Liver (tissue), 9 donors: Measurements from ENCODE around the gene LDB2. TPM values are rescaled to one million over a fixed set of nuclear protein-coding genes. Genes with fewer than 3 reads are reported as not detected.

Experiments
- DNase-seq: peaks from one replicate; pipeline ENCODE4 v3.0.0-alpha.2; 2017; ENCODE audit warnings: low spot score
- H3K27ac ChIP-seq, 2 donors: one replicate each; pipeline ENCODE4 v1.7.0; 2013; ENCODE audit warnings: inconsistent platforms in 2 of 2, low read length in 2 of 2, control low read depth in 1 of 2, low read depth in 1 of 2, mild to moderate bottlenecking in 1 of 2
- H3K27me3 ChIP-seq, 4 donors: one replicate each; pipeline versions ENCODE4 v1.6.1 to v1.7.0; 2013; ENCODE audit warnings: low read length in 3 of 4, inconsistent platforms in 1 of 4, mild to moderate bottlenecking in 1 of 4, moderate library complexity in 1 of 4; ENCODE audit not compliant: control insufficient read depth in 4 of 4, insufficient read depth in 4 of 4
- H3K36me3 ChIP-seq, 4 donors: one replicate each; pipeline versions ENCODE4 v1.6.1 to v1.7.0; 2013; ENCODE audit warnings: low read length in 3 of 4, mild to moderate bottlenecking in 3 of 4, low read depth in 1 of 4, moderate library complexity in 1 of 4; ENCODE audit not compliant: control insufficient read depth in 4 of 4, insufficient read depth in 3 of 4
- H3K4me1 ChIP-seq, 4 donors: one replicate each; pipeline versions ENCODE4 v1.6.1 to v1.7.0; 2013; ENCODE audit warnings: low read length in 3 of 4, mild to moderate bottlenecking in 3 of 4, moderate library complexity in 1 of 4; ENCODE audit not compliant: control insufficient read depth in 4 of 4, insufficient read depth in 4 of 4
- H3K4me3 ChIP-seq, 3 donors: one replicate each; pipeline versions ENCODE4 v1.6.1 to v1.7.0; 2013; ENCODE audit warnings: low read length in 3 of 3, control low read depth in 1 of 3, low read depth in 1 of 3, mild to moderate bottlenecking in 1 of 3
- H3K9ac ChIP-seq, 2 donors: one replicate each; pipeline ENCODE4 v1.7.0; 2013; ENCODE audit warnings: low read length in 2 of 2, mild to moderate bottlenecking in 2 of 2, moderate library complexity in 2 of 2, control low read depth in 1 of 2, low read depth in 1 of 2
- H3K9me3 ChIP-seq, 4 donors: one replicate each; pipeline versions ENCODE4 v1.6.1 to v1.7.0; 2013; ENCODE audit warnings: low read length in 3 of 4; ENCODE audit not compliant: control insufficient read depth in 4 of 4
- ATF3 ChIP-seq: IDR thresholded peaks from 2 replicates; pipeline ENCODE4 v1.6.1; 2016; ENCODE audit warnings: antibody characterized with exemption
- CTCF ChIP-seq: fragments of 150-350 bp; IDR thresholded peaks from 2 replicates; pipeline ENCODE4 v1.5.1; 2017; ENCODE audit warnings: improper control_type of control experiment, low read depth, low read length; ENCODE audit not compliant: missing input control
- EGR1 ChIP-seq, 2 donors: IDR thresholded peaks; 2 replicates each; pipeline ENCODE4 v1.6.1; 2016 to 2018; ENCODE audit warnings: antibody characterized with exemption in 2 of 2, low read depth in 2 of 2
- FOXA1 ChIP-seq: IDR thresholded peaks from 2 replicates; pipeline ENCODE4 v1.6.1; 2016; ENCODE audit warnings: antibody characterized with exemption
- FOXA2 ChIP-seq: IDR thresholded peaks from 2 replicates; pipeline ENCODE4 v1.6.1; 2016; ENCODE audit warnings: antibody characterized with exemption
- GABPA ChIP-seq, 2 donors: IDR thresholded peaks in 1 of 2; conservative IDR thresholded peaks in 1 of 2; 2 replicates each; pipeline ENCODE4 v1.6.1; 2016; ENCODE audit warnings: antibody characterized with exemption in 2 of 2, mild to moderate bottlenecking in 1 of 2, moderate library complexity in 1 of 2
- JUND ChIP-seq, 2 donors: IDR thresholded peaks; 2 replicates each; pipeline ENCODE4 v1.6.1; 2016; ENCODE audit warnings: antibody characterized with exemption in 2 of 2
- MAX ChIP-seq: IDR thresholded peaks from 2 replicates; pipeline ENCODE4 v1.6.1; 2016; ENCODE audit warnings: antibody characterized with exemption
- NR2F2 ChIP-seq: IDR thresholded peaks from 2 replicates; pipeline ENCODE4 v1.6.1; 2016; ENCODE audit warnings: antibody characterized with exemption
- RAD21 ChIP-seq, 2 donors: IDR thresholded peaks; 2 replicates each; pipeline ENCODE4 v1.6.1; 2016; ENCODE audit warnings: antibody characterized with exemption in 2 of 2, mild to moderate bottlenecking in 2 of 2
- REST ChIP-seq: IDR thresholded peaks from 2 replicates; pipeline ENCODE4 v1.6.1; 2016; ENCODE audit warnings: antibody characterized with exemption, mild to moderate bottlenecking
- RXRA ChIP-seq, 2 donors: IDR thresholded peaks; 2 replicates each; pipeline ENCODE4 v1.6.1; 2017 to 2018; ENCODE audit warnings: antibody characterized with exemption in 2 of 2, mild to moderate bottlenecking in 1 of 2
- TAF1 ChIP-seq: conservative IDR thresholded peaks from 2 replicates; pipeline ENCODE4 v1.6.1; 2016; ENCODE audit warnings: antibody characterized with exemption, mild to moderate bottlenecking
- YY1 ChIP-seq: IDR thresholded peaks from 2 replicates; pipeline ENCODE4 v1.6.1; 2016; ENCODE audit warnings: antibody characterized with exemption, mild to moderate bottlenecking
- ZBTB33 ChIP-seq: IDR thresholded peaks from 2 replicates; pipeline ENCODE4 v1.6.1; 2016; ENCODE audit warnings: antibody characterized with exemption
- WGBS: extraction: QIAGEN DNeasy Blood & Tissue Kit; methylation state at CpG from one replicate; pipeline ENCODE4 v1.1.7; 2013; 5-methylcytosine and 5-hydroxymethylcytosine counted together
- polyA plus RNA-seq, 2 donors: library from polyadenylated mRNA; stranded (reverse) in 1 of 2; unstranded in 1 of 2; fragments of 200-250 nt in 1 of 2; fragments of >200 nt in 1 of 2; fragmentation: Nextera tagmentation in 1 of 2; extraction: Ambion mirVana in 1 of 2; gene quantifications; one replicate each; pipeline versions ENCODE4 v1.2.1 to v1.2.3, GENCODE V29; 2013 to 2015
- total RNA-seq, 2 donors: library from RNA; depleted of rRNA; stranded (reverse); fragments of >200 nt; gene quantifications; one replicate each; pipeline ENCODE4 v1.2.3, GENCODE V29; 2014
- donor health status: healthy.
- donor health status: healthy.
- donor health status: healthy.
- donor health status: healthy.
- donor health status: healthy.

LDB2 gene
- total and polyA plus RNA-seq, 4 donors = 7.4 to 31.9 (median 16.8) TPM

GRCh38 chr4:16830081-16830480 is 68.4 kb downstream of the LDB2 start:
- no peak for TF ChIP-seq FOXA2
- TF ChIP-seq RAD21 (IDR thresholded peaks at IDR 0.05) = no peak
- TF ChIP-seq REST = no peak
- no peak for TF ChIP-seq MAX
- TF ChIP-seq YY1 = no peak
- TF ChIP-seq EGR1 (IDR thresholded peaks at IDR 0.05; ENCODE audit: low read depth in 2 of 2) = no peak
- TF ChIP-seq FOXA1 = no peak
- no peak for TF ChIP-seq ATF3
- no peak for TF ChIP-seq NR2F2
- no peak for TF ChIP-seq RXRA (IDR thresholded peaks at IDR 0.05)
- no peak for TF ChIP-seq JUND (IDR thresholded peaks at IDR 0.05)
- no peak for TF ChIP-seq GABPA (IDR thresholded peaks at IDR 0.05 in 1 of 2, conservative IDR thresholded peaks at IDR 0.05 in 1 of 2)
- no peak for TF ChIP-seq ZBTB33
- no peak for TF ChIP-seq TAF1
- no peak for TF ChIP-seq CTCF
- Histone ChIP-seq H3K27me3 (no peaks in the 10 kb centered on the region), H3K9me3 (no peaks in the 10 kb centered on the region), H3K27ac (no peak overlapping the region), H3K4me1 (peaks cover 3 to 22% (median 8%) of the 10 kb centered on the region in 4 donors), H3K4me3 (no peak overlapping the region), H3K9ac (no peak overlapping the region), H3K36me3 (no peaks in the 10 kb centered on the region)
- no peak for DNase-seq
- WGBS = 90% methylated on average over 3 of the region's 3 CpGs
